Epithelial cell of prostate (primary cell): ENCODE measurements around the gene ADGRD1.

Source experiments
- DNase-seq: peaks from one replicate; pipeline ENCODE4 v3.0.0-alpha.2; 2011; ENCODE audit warnings: low read depth, low spot score
- H3K27ac ChIP-seq: fragments of 450-650 bp; 2 replicates; pipeline ENCODE4 v1.5.1; 2017; ENCODE audit warnings: mild to moderate bottlenecking

Gene ADGRD1

GRCh38 chr12:131003716-131004045 lies 50.0 kb downstream of the ADGRD1 start:
- DNase-seq, result no peak
- H3K27ac ChIP-seq, result no peak overlapping the region

DNA sequence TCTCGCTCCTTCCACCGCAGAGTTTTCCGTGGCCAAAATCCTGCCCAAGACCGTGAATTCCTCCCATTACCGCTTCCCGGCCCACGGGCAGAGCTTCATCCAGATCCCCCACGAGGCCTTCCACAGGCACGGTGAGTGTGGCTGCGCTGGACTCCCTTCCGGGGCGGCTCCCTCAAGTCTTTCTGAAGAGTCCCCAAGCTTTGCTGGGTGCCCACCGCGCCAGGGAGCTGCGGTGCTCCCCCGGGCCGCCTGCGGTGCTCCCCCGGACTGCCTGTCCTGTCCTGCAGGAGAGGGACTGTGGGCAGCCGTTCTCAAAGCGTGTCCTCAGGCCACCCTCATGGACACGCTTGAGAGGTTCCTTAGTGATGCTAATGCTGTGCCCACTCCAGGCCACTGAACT lies 50.5 kb downstream of the ADGRD1 start:
- no peak for DNase-seq
- H3K27ac ChIP-seq, result no peak overlapping the region

DNA sequence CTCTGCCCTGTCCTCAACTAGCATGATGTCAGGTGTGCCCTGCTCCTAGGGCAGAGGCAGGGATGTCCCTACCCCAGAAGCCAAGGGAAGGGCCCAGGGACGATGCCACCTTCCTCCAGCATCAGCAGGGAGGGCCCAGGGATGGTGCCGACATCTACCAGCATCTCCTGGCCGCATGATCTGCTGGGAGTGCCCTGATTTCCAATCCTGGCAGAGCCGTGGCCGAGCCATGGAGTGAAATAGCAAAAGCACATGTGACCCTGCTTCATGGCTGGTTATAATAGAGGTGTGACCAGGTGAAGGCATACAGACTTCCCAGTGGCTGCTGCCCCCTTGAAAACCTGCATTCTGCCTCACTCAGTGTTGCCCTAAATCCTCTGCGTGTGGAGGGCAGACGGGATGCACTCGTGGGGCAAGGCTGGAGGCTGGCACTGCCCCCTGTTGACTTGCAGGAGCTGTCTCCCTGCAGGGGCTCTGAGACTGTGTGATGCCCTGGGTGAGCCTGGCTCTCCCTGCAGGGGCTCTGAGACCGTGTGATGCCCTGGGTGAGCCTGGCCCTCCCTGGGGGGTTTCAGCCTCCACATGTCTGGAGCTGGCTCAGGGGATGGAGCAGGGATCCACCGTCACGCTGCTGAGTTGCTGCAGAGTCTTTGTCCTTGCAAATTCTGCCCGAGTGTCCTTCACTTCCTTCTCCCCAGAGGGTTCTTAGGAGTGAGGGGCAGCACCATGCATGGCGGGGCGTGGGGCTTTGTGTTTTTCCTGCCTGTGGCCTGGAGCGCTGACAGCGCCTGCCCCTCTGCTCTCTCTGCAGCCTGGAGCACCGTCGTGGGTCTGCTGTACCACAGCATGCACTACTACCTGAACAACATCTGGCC lies 51.7 kb downstream of the ADGRD1 start:
- no peak for DNase-seq
- H3K27ac ChIP-seq, result no peak overlapping the region

DNA sequence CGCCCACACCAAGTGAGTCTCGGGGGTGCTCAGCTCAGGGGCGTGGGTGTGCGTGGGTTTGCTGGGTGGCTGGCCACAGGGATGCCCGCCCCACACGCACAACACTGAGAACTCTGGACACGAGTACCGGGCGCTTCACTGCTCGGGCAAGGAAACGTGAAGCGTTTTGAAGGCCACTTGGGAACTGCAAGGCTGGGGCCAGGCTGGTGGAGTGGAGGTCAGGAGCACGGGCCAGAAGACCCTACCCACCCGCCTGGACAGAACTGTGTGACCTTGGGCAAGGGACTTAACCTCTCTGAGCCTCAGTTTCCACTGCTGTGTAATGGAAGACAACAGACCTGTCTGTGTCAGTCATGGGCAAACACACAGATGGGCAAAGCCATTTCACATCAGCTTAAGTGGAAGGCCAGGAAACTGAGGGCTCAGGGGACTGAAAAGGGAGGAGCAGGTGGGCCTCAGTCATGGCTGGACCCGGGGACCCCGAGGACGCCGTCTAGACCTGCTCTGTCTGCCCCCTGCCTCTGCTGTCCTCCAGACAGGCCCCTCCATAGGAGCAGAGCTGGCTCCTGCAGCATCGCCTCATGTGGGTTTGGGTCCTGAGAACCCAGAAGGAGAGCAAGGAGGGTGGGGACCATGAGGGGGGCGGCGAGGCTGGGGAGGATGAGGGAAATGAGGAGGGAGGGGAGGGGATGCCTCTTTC lies 52.5 kb downstream of the ADGRD1 start:
- no peak for DNase-seq
- H3K27ac ChIP-seq, result no peak overlapping the region

GRCh38 chr12:131007031-131007739 lies 53.5 kb downstream of the ADGRD1 start:
- no peak overlapping the region for H3K27ac ChIP-seq
- DNase-seq, result no peak

DNA sequence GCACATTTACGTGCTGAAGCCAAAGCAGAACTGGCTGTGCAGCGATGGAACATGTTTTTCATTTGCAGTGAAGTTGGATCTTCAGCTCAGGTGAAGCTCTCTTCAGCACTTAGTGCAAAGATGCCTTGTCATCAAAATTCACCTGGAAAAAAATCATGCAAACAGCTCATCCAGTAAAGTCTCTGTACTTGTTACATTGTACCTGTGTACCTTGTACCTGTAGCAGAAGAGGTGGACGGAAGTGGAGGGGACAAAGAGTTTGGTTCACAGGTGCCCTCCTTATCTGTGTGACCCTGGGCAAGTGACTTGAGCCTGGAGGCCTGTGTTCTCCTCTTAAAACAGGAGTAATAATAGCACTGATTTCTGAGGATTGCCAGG lies 54.0 kb downstream of the ADGRD1 start:
- H3K27ac ChIP-seq, result no peak overlapping the region
- no peak for DNase-seq

DNA sequence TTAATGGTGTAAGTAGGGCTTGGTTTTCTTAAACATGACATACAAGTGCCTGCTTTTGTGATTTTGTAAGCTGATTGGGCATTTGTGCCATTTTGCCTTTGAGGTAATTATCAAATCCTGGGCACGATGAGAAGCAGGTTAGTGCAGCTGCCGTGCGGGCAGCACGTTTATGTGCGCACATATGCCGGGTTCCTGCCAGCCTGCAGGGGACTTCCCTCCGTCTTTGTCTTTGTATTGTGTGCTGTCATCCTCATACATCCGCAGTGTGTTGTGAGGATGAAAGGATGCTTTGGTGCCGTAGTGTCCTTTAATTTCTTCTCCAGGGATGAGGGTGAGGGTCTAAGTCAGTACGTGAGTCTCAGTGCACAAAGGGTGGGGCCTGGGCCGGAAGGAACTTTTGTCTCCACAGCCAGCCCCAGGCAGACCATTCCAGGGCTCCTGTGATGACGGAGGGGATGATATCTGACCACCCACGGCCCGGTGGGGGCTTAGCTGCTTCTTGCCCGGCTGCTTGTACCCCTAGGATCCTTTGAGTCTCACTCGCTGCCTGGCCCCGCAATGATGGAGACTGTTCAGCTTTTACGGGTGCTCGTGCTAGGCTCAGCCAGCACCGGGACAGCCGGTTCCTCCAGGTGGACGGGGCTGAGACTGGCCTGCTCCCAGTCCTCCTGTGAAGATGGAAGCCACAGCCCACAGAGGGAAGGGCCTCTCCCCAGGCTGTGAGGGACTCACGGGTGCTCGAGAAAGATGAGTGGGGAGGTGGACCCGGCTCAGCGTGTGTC lies 54.6 kb downstream of the ADGRD1 start:
- DNase-seq, result no peak
- no peak overlapping the region for H3K27ac ChIP-seq

DNA sequence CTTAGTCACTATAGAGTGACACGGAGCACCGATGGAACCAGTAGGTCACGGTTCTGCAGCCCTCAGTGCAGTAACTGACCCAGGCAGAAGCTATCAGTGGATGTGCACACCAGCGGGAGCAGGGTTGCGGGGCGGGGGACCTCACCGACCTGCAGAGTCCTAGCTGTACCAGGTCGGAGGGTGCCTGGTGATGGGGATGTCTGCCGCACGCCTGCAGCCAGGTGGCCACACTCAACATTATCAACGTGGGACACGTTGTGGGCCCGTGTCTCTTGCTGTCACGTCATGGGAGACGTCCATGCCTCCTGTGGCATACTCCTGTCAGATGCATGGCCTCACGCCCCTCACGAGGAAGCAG lies 55.2 kb downstream of the ADGRD1 start:
- H3K27ac ChIP-seq, result no peak overlapping the region
- no peak for DNase-seq

DNA sequence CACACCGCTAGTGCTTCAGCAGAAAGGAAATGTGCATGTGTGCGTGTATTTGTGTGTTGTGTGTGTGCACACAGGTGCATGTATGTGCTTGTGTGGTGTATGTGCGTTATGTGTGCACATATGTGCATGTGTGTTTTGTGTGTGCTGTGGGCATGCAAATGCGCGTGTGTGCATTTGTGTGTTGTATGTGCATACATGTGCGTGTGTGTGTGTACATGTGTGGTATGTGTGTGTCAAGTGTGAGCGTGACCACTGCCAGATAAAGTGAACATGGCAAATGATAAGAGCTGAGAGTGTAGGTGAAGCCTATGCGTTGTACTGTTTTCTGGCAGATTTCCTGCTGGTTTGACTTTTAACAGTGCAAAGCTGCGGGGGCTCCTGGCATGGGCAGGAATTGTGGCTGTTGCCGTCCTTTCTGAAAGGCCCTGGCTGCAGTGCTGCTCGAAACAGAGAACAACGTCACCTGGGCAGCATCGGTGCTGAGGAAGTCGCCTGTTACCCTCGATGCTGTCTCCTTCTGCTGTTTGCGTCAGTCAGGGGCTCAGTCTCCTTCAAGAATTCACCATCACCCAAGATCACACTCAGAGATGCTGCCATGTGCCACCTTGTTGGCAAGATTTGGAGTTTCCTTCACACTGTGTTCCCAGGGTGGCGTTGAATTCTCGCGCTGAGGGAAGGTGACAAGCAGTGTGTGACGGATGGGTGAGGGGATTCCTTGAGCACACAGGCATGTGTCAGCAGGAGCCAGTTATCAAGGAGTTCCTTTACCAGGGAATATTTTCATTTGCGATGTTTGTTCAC lies 56.1 kb downstream of the ADGRD1 start:
- no peak for DNase-seq
- no peak overlapping the region for H3K27ac ChIP-seq

DNA sequence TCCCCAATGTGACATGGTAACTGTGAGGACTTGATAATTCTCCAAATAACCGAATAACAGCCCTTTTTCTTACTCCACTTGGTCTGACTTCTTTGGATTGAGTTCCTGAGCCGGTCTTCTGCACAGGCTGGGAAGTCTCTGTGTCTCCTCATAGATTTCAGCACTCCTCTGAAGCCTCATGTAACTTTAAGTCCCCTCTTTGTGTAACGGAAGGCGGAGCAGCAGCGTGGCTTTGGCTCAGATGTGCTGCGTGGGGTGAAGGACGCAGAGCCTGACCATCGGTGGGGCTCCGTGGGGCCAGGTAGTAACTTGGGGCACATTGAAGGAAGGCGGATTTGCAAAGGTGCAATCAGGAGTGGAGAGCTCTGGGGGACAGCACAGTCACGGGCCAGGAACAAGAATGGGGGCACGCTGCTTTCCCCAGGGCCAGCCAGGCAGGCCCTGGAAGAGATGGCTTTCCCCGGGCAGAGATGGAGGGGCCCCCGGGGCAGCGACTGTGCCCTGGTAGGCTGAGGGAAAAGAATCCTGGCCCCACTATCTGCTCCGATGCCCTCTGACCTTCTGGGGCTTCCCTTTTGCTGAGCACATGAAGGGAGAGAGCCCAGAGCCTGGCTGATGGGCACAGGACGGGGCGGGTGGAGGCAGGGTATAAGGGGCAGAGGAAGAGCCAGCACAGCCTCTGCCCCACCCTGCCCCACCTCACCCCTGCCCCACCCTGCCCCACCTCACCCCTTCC lies 56.9 kb downstream of the ADGRD1 start:
- H3K27ac ChIP-seq, result no peak overlapping the region
- no peak for DNase-seq

DNA sequence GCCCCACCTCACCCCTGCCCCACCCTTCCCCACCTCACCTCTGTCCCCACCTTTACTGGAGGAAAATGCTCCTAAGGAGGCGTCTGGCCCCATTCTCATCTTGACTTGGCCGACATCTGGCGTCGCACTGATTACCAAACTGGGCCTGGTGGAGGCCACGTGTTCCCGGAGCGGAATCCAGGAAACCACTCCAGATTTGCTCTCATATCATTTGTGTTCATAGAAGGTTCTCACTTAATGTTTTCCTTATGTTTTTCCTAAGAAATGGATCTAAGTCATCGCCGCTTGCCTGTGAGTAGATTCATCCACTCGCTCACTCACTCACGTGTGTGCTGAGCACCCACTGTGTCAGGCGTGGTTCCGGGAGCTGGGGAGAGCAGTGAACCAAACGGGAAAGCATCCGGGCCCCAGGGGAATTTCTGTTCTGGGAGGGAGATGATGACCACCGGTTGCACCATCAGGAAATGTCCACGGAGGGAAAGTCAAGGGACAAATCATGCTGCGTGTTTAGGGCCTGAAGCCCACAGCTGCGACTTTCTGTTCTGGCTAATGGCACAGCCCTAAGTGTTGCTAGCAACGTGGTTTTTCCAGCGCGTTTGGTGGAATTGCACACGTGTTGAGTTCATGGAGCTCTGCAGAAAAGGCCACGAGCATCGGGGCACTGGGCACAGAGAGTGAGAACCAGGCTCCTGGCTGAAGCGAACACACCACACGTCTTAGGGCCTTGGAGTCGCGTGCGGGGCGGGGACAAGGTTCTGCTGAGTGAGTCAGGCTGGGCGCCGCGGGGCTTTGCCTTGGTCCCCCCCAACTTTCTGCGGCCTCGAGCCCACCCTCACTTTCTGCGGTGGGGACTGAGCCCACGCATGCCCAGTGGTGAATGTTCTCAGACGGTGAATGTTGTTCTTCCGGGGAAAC lies 57.7 kb downstream of the ADGRD1 start:
- DNase-seq, result no peak
- no peak overlapping the region for H3K27ac ChIP-seq

GRCh38 chr12:131012279-131013069 lies 58.8 kb downstream of the ADGRD1 start:
- H3K27ac ChIP-seq, result no peak overlapping the region
- DNase-seq, result no peak

GRCh38 chr12:131013118-131013517 lies 59.4 kb downstream of the ADGRD1 start:
- no peak overlapping the region for H3K27ac ChIP-seq
- no peak for DNase-seq

DNA sequence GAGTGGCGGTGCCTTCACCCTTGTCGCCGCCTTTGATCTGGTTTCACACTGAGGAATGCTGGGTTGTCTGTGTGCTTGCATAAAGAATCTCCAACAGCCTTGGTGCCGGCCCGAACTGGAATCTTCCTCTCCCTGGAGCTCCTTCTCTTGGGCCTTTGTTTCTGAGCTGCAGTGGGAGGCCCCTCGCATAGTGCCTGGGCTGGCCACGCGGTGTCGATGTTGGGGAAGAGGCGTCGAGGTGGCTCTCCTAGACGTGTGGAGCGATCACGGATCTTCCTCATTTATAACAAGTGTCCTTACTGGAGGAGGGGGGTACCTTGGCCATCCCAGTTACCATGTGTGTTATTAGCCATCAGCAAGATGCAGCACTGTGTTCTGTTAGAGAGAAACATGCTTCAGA lies 60.6 kb downstream of the ADGRD1 start:
- DNase-seq, result no peak
- no peak overlapping the region for H3K27ac ChIP-seq

GRCh38 chr12:131015581-131016337 lies 62.1 kb downstream of the ADGRD1 start:
- no peak for DNase-seq
- H3K27ac ChIP-seq, result no peak overlapping the region

DNA sequence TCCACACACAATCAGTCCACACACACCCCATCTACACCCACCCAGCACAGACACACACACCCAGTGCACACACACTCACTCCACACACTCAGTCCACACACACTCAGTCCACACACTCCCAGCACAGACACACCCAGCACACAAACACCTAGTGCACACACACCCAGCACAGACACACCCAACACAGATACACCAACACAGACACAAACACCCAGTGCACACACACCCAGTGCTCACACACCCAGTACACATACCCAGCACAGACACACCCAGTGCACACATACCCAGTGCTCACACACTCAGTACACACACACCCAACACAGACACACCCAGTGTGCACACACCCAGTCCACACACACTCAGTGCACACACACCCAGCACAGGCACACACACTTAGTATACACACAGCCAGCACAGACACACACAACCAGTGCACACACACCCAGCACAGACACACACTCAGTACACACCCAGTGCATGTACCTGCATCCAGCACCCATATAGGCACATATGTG lies 63.8 kb downstream of the ADGRD1 start:
- H3K27ac ChIP-seq, result no peak overlapping the region
- no peak for DNase-seq
